ENCODE results near the gene KCNMA1. TPM values are rescaled to one million over a fixed set of nuclear protein-coding genes. Genes with fewer than 3 reads are reported as not detected.

KCNMA1 gene
- total and polyA plus RNA-seq, 4 experiments from 2014 or later: 0.26 TPM; not detected in 3

DNA sequence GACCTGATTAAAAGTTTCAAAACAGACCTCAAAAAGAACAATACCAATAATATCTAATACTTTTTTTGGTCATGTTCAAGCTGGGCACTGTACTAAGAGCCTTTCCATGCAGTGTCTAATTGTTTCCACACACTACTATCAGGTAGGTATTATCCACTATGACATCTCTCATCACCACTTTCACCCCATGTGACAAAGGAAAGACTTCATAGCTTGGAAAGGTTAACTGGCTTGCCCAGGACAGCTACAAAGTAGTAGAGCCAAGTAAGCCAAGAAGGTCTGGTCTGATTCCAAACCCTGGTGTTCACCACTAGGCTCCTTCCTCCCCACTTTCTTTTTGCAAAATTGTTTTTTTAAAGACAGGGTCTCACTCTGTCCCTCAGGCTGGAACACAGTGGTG is 400.5 kb downstream of the KCNMA1 start:
- H3K4me1 Mint-ChIP-seq: no peaks in the 10 kb centered on the region
- Histone ChIP-seq H3K27ac (ENCODE audit: low read depth, low read length) (no peak overlapping the region), H3K4me3 (ENCODE audit: low read length in 2 of 2) (no peak overlapping the region), H3K36me3 (ENCODE audit: insufficient read depth, low read length) (no peaks in the 10 kb centered on the region), H3K27me3 (ENCODE audit: insufficient read depth, low read length) (no peaks in the 10 kb centered on the region), H3K4me1 (ENCODE audit: insufficient read depth, low read length) (no peaks in the 10 kb centered on the region), H3K9me3 (ENCODE audit: control insufficient read depth in 1 of 2, low read length in 2 of 2) (no peaks in the 10 kb centered on the region)
- no peak overlapping the region for H3K4me3 Mint-ChIP-seq
- H3K27ac Mint-ChIP-seq: no peak overlapping the region
- H3K9me3 Mint-ChIP-seq: peaks cover 0 to 5% (median 0%) of the 10 kb centered on the region in 8 donors
- intact Hi-C loops (cut with micrococcal nuclease): no loop called here
- POLR2A ChIA-PET (ENCODE audit: partially characterized antibody): no interaction called here
- no peak for DNase-seq
- CTCF ChIA-PET (ENCODE audit: partially characterized antibody): no interaction called here
- H3K27me3 Mint-ChIP-seq: no peaks in the 10 kb centered on the region
- no peaks in the 10 kb centered on the region for H3K36me3 Mint-ChIP-seq

DNA sequence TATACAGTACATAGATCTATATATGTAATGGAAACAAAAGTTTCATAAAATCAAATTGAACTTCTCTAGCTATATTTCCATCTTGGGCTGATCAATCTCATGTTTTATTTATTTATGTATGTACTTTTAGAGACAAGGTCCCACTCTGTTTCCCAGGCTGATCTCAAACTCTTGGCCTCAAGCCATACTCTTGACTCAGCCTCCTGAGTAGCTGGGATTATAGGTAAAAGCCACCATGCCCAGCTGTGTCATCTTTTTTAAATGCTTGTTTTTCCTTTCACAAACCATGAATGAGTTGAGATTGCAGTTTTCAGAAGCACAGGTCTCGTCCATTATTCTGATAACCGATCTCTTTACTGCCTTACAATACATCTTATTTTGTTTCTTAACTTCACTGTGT is 400.9 kb downstream of the KCNMA1 start:
- no peak for DNase-seq
- H3K4me3 Mint-ChIP-seq: no peak overlapping the region
- H3K9me3 Mint-ChIP-seq: peaks cover 0 to 5% (median 0%) of the 10 kb centered on the region in 8 donors
- no peak overlapping the region for H3K27ac Mint-ChIP-seq
- H3K9me3 ChIP-seq (ENCODE audit: control insufficient read depth in 1 of 2, low read length in 2 of 2): no peaks in the 10 kb centered on the region
- H3K27me3 Mint-ChIP-seq: no peaks in the 10 kb centered on the region
- H3K27ac ChIP-seq (ENCODE audit: low read depth, low read length): no peak overlapping the region
- H3K4me1 Mint-ChIP-seq: no peaks in the 10 kb centered on the region
- no peaks in the 10 kb centered on the region for H3K36me3 ChIP-seq (ENCODE audit: insufficient read depth, low read length)
- CTCF ChIA-PET (ENCODE audit: partially characterized antibody): no interaction called here
- POLR2A ChIA-PET (ENCODE audit: partially characterized antibody): no interaction called here
- no peaks in the 10 kb centered on the region for H3K27me3 ChIP-seq (ENCODE audit: insufficient read depth, low read length)
- H3K4me3 ChIP-seq (ENCODE audit: low read length in 2 of 2): no peak overlapping the region
- H3K36me3 Mint-ChIP-seq: no peaks in the 10 kb centered on the region
- H3K4me1 ChIP-seq (ENCODE audit: insufficient read depth, low read length): no peaks in the 10 kb centered on the region
- intact Hi-C loops (cut with micrococcal nuclease): no loop called here

DNA sequence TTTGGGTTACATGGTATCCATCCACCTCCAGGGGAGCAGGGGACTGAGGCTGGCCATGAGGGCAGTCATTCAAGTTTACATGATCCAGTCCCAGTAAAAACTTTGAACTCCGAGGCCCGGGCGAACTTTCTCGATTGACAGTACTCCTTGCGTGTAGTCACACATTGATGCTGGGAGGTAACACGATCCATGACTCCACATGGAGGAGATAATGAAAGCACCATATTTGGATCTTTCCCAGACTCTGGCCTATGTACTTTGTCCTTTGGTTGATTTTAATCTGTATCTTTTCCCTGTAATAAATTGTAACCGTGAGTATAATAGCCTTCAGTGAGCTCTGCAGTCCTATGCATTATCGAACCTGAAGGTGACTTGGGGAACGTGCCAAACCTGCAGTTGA is 401.6 kb downstream of the KCNMA1 start:
- no peaks in the 10 kb centered on the region for H3K27me3 Mint-ChIP-seq
- H3K27ac Mint-ChIP-seq: no peak overlapping the region

DNA sequence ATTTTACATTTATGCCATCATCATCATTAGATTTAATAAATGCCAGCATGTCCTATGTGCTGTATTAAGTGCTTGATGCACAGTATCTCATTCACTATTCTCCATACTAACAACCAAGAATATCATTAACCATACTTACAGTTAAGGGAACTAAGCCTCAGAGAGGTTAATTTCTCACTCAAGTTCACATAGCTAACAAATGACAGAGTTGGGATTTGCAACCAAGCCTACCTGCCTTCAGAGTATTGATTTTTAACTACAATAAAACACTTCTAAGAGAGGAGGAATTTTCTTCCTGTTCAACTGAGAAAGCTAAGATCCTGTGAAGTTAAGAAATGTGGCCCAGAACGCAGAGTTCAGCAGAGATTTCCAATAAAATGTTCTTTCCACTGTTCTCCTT is 403.0 kb downstream of the KCNMA1 start:
- H3K9me3 Mint-ChIP-seq: peaks cover 0 to 5% (median 0%) of the 10 kb centered on the region in 8 donors
- no peaks in the 10 kb centered on the region for H3K36me3 ChIP-seq (ENCODE audit: insufficient read depth, low read length)
- no peak overlapping the region for H3K4me3 Mint-ChIP-seq
- H3K36me3 Mint-ChIP-seq: no peaks in the 10 kb centered on the region
- intact Hi-C loops (cut with micrococcal nuclease): no loop called here
- POLR2A ChIA-PET (ENCODE audit: partially characterized antibody): no interaction called here
- H3K27me3 Mint-ChIP-seq: no peaks in the 10 kb centered on the region
- H3K27ac Mint-ChIP-seq: no peak overlapping the region
- no peak for DNase-seq
- no peaks in the 10 kb centered on the region for H3K9me3 ChIP-seq (ENCODE audit: control insufficient read depth in 1 of 2, low read length in 2 of 2)
- CTCF ChIA-PET (ENCODE audit: partially characterized antibody): no interaction called here
- H3K4me1 Mint-ChIP-seq: no peaks in the 10 kb centered on the region
- H3K27ac ChIP-seq (ENCODE audit: low read depth, low read length): no peak overlapping the region
- H3K27me3 ChIP-seq (ENCODE audit: insufficient read depth, low read length): no peaks in the 10 kb centered on the region
- no peak overlapping the region for H3K4me3 ChIP-seq (ENCODE audit: low read length in 2 of 2)
- H3K4me1 ChIP-seq (ENCODE audit: insufficient read depth, low read length): no peaks in the 10 kb centered on the region

More for the DNA sequence above, 401.6 kb downstream of the KCNMA1 start:
- CTCF ChIA-PET (ENCODE audit: partially characterized antibody): no interaction called here
- no peak for DNase-seq
- POLR2A ChIA-PET (ENCODE audit: partially characterized antibody): no interaction called here
- Histone ChIP-seq H3K27ac (ENCODE audit: low read depth, low read length) (no peak overlapping the region), H3K9me3 (ENCODE audit: control insufficient read depth in 1 of 2, low read length in 2 of 2) (no peaks in the 10 kb centered on the region), H3K36me3 (ENCODE audit: insufficient read depth, low read length) (no peaks in the 10 kb centered on the region), H3K4me3 (ENCODE audit: low read length in 2 of 2) (no peak overlapping the region), H3K27me3 (ENCODE audit: insufficient read depth, low read length) (no peaks in the 10 kb centered on the region), H3K4me1 (ENCODE audit: insufficient read depth, low read length) (no peaks in the 10 kb centered on the region)
- Mint-ChIP-seq H3K4me1 (no peaks in the 10 kb centered on the region), H3K36me3 (no peaks in the 10 kb centered on the region), H3K4me3 (no peak overlapping the region), H3K9me3 (peaks cover 0 to 5% (median 0%) of the 10 kb centered on the region in 8 donors)
- intact Hi-C loops (cut with micrococcal nuclease): no loop called here

DNA sequence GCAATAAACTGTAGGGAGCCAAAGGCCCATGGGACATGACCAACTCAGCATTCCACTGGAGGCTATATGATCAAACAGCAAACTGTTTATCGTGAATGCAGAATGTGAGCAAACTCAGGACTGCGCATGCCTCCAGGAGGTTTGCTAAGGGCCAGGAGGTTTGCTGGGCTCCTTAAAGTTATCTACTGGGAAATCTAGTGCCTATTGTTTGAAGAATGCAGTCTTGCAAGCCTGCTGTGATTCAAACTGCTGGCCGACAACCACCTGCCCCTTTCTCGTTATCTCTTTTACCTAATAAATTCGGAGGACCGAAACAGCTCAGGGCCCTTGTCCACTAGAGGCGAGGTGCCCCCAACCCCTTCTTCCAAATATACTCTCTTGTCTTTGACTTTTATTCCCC is 404.1 kb downstream of the KCNMA1 start:
- Histone ChIP-seq H3K9me3 (ENCODE audit: control insufficient read depth in 1 of 2, low read length in 2 of 2) (no peaks in the 10 kb centered on the region), H3K4me1 (ENCODE audit: insufficient read depth, low read length) (no peaks in the 10 kb centered on the region), H3K27ac (ENCODE audit: low read depth, low read length) (no peak overlapping the region), H3K27me3 (ENCODE audit: insufficient read depth, low read length) (no peaks in the 10 kb centered on the region), H3K4me3 (ENCODE audit: low read length in 2 of 2) (no peak overlapping the region), H3K36me3 (ENCODE audit: insufficient read depth, low read length) (no peaks in the 10 kb centered on the region)
- intact Hi-C loops (cut with micrococcal nuclease): no loop called here
- no peak for DNase-seq
- Mint-ChIP-seq H3K27me3 (no peaks in the 10 kb centered on the region), H3K4me1 (no peaks in the 10 kb centered on the region), H3K36me3 (no peaks in the 10 kb centered on the region), H3K9me3 (peaks cover 0 to 5% (median 0%) of the 10 kb centered on the region in 8 donors), H3K4me3 (no peak overlapping the region), H3K27ac (no peak overlapping the region)
- ChIA-PET CTCF (ENCODE audit: partially characterized antibody) (no interaction called here), POLR2A (ENCODE audit: partially characterized antibody) (no interaction called here)

DNA sequence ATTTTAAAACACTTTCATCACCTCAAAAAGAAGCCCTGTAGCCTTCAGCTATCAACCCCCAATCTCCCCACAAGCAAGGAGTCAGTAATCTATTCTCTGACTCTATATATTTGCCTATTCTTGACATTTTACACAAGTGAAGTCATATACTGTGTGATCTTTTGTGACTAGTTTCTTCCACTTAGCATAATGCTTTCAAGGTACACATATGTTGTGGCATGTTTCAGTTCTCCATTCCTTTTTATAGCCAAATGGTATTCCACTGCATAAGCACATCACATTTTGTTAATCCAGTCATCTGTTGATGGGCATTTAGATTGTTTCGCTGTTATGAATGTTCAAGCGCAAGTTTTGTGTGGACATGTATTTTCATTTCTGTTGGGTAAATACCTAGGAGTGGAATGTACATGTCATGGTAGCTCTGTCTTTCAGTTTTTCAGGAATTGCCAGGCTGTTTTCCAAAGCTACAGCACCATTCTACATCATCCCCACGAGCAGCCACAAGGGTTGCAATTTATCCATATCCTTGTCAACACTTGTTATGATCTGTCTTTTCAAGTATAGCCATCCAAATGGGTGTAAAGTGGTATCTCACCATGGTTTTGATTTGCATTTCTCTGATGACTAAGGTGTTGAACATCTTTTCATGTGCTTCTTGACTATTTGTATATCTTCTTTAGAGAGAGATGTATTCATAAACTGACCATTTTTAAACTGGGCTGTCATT is 405.6 kb downstream of the KCNMA1 start:
- no peaks in the 10 kb centered on the region for H3K27me3 Mint-ChIP-seq
- no peak overlapping the region for H3K27ac Mint-ChIP-seq
- Histone ChIP-seq H3K4me3 (ENCODE audit: low read length in 2 of 2) (no peak overlapping the region), H3K27me3 (ENCODE audit: insufficient read depth, low read length) (no peaks in the 10 kb centered on the region), H3K9me3 (ENCODE audit: control insufficient read depth in 1 of 2, low read length in 2 of 2) (no peaks in the 10 kb centered on the region), H3K27ac (ENCODE audit: low read depth, low read length) (no peak overlapping the region), H3K4me1 (ENCODE audit: insufficient read depth, low read length) (no peaks in the 10 kb centered on the region), H3K36me3 (ENCODE audit: insufficient read depth, low read length) (no peaks in the 10 kb centered on the region)
- no peaks in the 10 kb centered on the region for H3K4me1 Mint-ChIP-seq
- intact Hi-C loops (cut with micrococcal nuclease): no loop called here
- H3K4me3 Mint-ChIP-seq: no peak overlapping the region
- peaks cover 0 to 5% (median 0%) of the 10 kb centered on the region in 8 donors for H3K9me3 Mint-ChIP-seq
- no peak for DNase-seq
- H3K36me3 Mint-ChIP-seq: no peaks in the 10 kb centered on the region
- ChIA-PET POLR2A (ENCODE audit: partially characterized antibody) (no interaction called here), CTCF (ENCODE audit: partially characterized antibody) (no interaction called here)

DNA sequence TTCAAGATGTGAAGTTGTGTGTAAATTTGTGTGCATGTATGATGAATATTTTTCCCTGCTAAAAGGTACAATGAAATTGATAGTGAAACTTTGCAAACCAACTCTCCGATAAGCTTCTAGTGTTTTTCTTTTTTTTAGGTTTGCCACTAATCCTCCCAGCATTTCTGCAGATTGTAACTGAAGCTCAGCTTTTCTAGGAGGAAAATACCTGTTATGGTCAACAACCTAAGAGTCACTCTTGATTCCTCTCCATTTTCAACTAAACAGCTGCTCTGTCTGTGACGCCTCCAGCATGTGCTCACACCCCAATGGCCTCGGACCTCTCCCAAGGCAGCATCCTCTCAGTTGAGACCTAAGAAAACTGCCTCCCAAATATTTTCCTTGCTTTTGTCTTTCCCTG is 406.2 kb downstream of the KCNMA1 start:
- no peak for DNase-seq
- Mint-ChIP-seq H3K36me3 (no peaks in the 10 kb centered on the region), H3K27me3 (no peaks in the 10 kb centered on the region), H3K27ac (no peak overlapping the region), H3K9me3 (peaks cover 0 to 5% (median 0%) of the 10 kb centered on the region in 8 donors), H3K4me1 (no peaks in the 10 kb centered on the region), H3K4me3 (no peak overlapping the region)
- Histone ChIP-seq H3K4me3 (ENCODE audit: low read length in 2 of 2) (no peak overlapping the region), H3K9me3 (ENCODE audit: control insufficient read depth in 1 of 2, low read length in 2 of 2) (no peaks in the 10 kb centered on the region), H3K27me3 (ENCODE audit: insufficient read depth, low read length) (no peaks in the 10 kb centered on the region), H3K27ac (ENCODE audit: low read depth, low read length) (no peak overlapping the region), H3K36me3 (ENCODE audit: insufficient read depth, low read length) (no peaks in the 10 kb centered on the region), H3K4me1 (ENCODE audit: insufficient read depth, low read length) (no peaks in the 10 kb centered on the region)
- ChIA-PET CTCF (ENCODE audit: partially characterized antibody) (no interaction called here), POLR2A (ENCODE audit: partially characterized antibody) (no interaction called here)
- intact Hi-C loops (cut with micrococcal nuclease): no loop called here

DNA sequence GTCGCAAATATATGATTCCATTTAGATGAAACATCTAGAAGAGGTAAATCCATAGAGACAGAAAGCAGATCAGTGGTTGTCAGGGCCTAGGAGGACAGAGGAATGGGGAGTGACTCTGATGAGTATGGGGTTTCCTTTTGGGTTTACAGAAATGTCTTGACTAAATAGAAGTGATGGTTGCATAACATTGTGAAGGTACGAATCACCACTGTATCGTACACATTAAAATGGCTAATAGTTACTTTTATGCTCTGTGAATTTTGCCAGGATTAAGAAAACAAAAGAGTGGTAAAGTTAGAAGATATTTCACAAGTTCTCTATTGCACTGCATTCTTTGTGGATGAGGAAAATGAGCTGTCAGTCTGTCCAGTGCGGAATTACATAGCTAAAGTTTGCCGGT is 407.4 kb downstream of the KCNMA1 start:
- intact Hi-C loops (cut with micrococcal nuclease): no loop called here
- DNase-seq: no peak
- Mint-ChIP-seq H3K27me3 (no peaks in the 10 kb centered on the region), H3K27ac (no peak overlapping the region), H3K4me1 (no peaks in the 10 kb centered on the region), H3K9me3 (peaks cover 0 to 5% (median 0%) of the 10 kb centered on the region in 8 donors), H3K4me3 (no peak overlapping the region), H3K36me3 (no peaks in the 10 kb centered on the region)
- Histone ChIP-seq H3K4me3 (ENCODE audit: low read length in 2 of 2) (no peak overlapping the region), H3K27ac (ENCODE audit: low read depth, low read length) (no peak overlapping the region), H3K27me3 (ENCODE audit: insufficient read depth, low read length) (no peaks in the 10 kb centered on the region), H3K36me3 (ENCODE audit: insufficient read depth, low read length) (no peaks in the 10 kb centered on the region), H3K9me3 (ENCODE audit: control insufficient read depth in 1 of 2, low read length in 2 of 2) (no peaks in the 10 kb centered on the region), H3K4me1 (ENCODE audit: insufficient read depth, low read length) (no peaks in the 10 kb centered on the region)
- POLR2A ChIA-PET (ENCODE audit: partially characterized antibody): no interaction called here
- CTCF ChIA-PET (ENCODE audit: partially characterized antibody): no interaction called here

Measured in CD4-positive, alpha-beta memory T cell (primary cell).